HG02840 (cell line): ENCODE data around the gene FOXA1.
"Not testable (repeated sequence)": the region's sequence is repeated elsewhere in the genome, so short reads cannot be mapped to it uniquely, and the experiment has no call there.

Experiments
- ATAC-seq: cut with Tn5 transposase; IDR thresholded peaks from one replicate; pipeline ENCODE4 v1.9.1; 2021; ENCODE audit warnings: mild to moderate bottlenecking, moderate library complexity, moderate number of reproducible peaks; ENCODE audit not compliant: unreplicated experiment, low FRiP score

Gene FOXA1

DNA sequence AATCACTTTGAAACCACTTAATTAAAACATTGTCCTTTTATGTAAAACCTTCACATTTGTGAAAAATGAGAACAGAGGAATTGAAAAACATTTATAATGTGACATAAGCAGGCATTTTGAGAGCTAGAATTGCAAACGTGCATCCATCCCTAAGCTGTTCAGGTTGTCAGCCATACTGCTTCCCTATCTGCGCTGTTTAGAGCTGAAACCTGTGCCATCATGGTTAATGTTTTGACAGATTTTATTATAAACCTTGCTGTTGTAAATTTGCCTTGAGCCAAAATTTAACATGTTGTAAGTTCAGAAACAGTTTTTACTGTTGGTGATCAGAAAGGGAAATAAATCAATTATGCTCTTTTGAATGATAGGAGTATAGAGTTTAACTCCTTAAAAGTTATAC, 31.9 kb downstream of the FOXA1 start:
- ATAC-seq: no peak

DNA sequence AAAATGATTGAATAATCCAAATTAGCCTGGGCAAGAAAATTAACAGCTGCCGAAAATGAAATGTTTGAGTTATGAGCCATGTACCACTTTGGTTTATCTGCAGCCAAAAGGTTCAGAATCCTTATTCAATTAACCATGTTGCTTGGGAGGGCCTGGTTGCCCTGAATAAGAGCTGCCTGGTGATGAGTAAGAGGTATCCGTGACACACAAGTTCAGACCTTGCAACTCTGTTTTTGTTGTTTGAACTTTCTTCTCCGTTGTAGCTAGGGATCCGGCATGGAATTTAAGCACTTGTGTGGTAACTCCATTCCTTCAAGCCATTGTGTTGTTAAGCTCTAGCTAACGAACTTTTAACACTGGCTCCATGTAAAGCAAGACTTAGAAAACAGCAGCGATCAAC, 35.7 kb downstream of the FOXA1 start:
- no peak for ATAC-seq

DNA sequence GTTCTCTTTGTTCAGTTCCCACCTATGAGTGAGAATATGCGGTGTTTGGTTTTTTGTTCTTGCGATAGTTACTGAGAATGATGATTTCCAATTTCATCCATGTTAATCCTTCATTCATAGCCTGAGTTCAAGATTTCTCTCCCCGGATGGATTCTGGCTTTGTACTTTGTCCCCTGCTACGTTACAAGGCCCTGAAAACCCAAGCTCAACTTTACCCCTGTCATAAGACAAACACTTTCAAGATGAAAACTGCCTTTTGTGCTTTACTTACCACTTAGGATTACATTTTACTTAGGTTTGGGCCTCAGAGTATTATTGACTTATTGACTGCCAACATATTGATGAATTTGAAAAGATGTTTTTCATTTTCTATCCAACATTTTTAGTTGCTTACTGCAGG, 36.3 kb downstream of the FOXA1 start:
- no peak for ATAC-seq

DNA sequence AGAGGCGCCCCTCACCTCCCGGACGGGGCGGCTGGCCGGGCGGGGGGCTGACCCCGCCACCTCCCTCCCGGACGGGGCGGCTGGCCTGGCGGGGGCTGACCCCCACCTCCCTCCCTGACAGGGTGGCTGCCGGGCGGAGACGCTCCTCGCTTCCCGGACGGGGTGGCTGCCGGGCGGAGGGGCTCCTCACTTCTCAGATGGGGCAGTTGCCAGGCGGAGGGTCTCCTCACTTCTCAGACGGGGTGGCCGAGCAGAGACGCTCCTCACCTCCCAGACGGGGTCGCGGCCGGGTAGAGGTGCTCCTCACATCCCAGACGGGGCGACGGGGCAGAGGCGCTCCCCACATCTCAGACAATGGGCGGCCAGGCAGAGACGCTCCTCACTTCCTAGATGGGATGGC, 39.5 kb downstream of the FOXA1 start:
- ATAC-seq: not testable (repeated sequence)

DNA sequence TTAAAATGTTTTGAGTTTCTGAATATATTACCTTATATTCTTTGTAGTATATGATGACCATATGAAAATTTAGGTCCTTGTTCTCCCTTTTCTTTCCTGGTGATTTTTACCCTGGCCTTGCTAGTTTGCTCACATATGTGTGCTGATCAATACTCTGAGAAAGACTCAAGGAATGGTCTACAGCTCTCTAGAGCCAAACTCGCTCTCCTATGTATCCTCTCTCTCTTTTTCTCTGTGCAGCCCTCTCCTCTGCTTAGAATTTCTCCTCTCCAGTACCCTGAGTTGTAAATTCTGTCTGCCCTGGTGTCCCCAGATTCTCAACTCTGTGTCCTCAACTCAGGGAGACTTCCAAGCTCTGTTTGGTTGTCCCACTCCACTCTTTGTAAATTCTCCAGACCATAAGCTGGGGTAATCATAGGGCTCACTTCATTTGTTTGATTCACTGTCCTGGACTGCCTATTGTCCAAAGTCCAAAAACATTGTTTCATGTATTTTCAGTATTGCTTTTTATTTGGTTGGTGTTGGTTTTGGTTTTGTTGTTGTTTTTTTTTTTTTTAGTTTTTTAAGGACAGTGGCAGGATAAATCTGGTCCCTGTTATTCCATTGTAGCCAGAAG, 41.0 kb downstream of the FOXA1 start:
- ATAC-seq: no peak

DNA sequence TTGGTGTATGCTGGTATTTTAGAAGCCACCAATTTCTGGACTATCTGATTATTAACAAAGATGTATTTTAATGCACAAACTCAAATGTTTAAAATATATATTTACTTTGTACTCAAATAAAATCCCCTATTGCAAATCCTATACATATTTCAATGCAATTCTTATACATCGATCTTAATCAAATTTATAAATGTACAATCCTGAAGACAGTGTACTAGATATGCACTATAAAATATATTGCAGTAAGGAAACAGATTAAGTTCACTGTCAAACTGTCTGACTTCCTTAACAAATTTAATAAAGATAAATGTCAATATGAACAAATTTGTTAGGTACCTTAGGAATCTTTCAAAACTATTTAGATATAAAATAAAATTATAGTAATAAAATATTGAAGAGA, 43.9 kb downstream of the FOXA1 start:
- ATAC-seq: no peak

DNA sequence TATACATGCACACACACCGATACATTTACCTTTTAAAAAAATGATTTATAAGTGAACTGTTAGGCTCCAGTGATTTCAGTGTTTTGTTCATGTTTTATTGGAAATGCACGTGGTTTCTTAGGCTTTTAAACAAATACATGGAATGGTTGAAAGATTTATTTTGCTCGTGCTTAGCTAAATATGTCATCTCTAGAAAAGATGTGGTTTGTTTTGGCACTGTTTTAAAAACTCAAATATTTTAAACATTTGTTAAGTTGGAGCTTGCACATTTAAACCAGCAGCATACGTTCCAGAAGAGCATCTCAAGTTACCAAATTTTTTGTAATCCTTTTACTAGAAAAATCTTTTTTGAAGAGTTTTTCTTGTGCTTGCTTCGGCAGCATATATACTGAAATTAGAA, 44.5 kb downstream of the FOXA1 start:
- ATAC-seq: no peak

DNA sequence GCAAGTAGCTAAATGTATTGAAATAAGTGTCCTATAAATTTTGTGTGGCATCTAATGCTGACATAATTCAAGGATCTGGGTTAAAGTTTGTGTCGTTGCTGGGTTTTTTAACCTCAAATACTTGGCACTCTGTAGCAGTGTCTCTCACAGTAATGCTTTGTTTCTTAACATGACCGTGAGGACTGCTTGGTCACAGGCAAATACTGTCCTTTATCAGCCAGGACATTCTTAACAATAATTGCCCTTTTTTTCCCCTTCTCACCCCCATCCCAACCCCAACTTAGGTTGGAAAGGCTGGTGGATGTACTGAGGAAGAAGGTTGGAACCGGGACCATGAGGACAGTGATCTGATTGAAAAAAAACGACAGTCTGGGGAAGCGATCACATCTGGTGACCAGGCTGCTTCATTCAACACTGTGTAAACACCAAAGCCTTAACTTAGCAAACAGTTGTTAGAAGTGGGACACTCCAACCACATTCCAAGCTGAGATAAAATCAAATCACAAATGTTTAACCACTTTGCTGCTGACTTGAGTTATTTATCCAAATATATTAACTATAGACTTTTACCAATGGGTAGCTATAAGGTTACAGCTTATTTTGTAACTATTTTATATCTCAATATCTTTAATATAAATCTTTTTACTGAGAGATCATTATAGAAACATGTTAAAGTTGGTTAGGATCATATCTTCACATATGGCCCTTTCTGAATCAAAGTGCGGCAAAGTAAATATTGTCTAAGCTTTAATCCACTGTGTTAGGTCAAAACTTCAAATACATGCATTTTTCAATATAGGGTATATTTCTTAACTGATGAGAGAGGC, 48.2 kb downstream of the FOXA1 start:
- no peak for ATAC-seq

DNA sequence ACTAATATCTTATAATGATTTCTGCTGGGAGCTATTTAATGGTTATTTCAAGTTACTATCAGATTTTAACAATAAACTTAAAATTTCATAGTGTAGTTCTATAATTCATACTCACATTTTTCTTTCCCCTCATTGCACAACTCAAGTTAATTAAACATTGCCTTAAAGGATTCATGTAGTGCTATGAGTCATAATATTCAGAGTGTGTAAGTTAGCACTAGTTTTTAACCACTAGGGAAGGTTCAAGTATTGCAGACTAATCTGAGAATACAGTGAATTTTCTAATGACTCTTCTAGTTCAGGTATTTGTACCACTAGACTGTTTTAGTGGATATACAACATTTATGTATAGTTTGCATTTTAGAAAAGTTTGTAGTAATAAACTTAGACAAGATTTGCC, 49.9 kb downstream of the FOXA1 start:
- ATAC-seq: no peak

DNA sequence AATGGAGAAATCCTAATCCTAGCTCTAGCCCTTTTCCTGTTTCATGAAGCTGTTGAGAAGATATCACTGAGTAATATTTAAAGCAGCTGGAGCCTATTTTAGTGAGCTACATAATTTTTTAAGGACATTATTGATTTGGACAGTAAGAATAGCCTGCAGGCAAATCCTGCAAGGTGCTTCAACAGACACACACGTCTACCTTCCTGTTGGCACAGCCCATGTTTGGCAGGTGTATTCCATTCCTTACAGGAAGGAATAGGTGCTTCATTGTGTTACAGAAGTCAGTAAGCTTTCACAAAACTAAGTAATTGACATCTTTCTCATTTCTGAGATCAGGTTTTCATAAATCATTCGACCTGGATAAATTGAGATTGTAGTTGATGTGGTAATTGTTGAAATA, 50.6 kb downstream of the FOXA1 start:
- ATAC-seq: no peak

DNA sequence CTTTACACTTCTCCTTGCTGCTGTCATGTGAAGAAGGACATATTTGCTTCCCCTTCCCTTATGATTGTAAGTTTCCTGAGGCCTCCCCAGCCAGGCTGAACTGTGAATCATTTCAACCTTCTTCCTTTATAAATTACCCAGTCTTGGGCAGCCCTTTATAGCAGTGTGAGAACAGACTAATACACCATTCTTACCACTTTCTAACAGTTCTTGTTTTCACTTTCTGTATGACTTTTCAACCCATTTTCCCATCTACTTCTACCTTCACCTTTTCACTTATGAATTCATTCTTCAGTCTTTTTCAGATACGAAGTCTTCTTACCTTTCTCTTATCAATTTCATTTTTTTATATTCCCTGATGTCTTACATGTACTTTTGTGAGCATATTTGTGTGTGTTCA, 55.1 kb downstream of the FOXA1 start:
- no peak for ATAC-seq
